GM12878 (cell line): ENCODE measurements around the gene AKAP9. TPM values are rescaled to one million over a fixed set of nuclear protein-coding genes. Genes with fewer than 3 reads are reported as not detected.

Source experiments
- ATAC-seq: fragments of 200-7000 bp; cut with Tn5 transposase; 3 replicates; pipeline ENCODE4 v1.9.1; 2020; ENCODE audit warnings: mild to moderate bottlenecking, moderate library complexity
- BruUV-seq: library from RNA; stranded (reverse); fragments of 400-500 nt; replicated peaks from 2 replicates; lab custom pipeline; 2021; lab: Mats Ljungman, UMichigan
- CTCF ChIA-PET: fragments of 300-600 bp; sonication (Branson Sonifier 250); formaldehyde crosslinking; extraction: SDS; loops from one replicate; lab custom pipeline; 2021; ENCODE audit warnings: inconsistent platforms; lab: Yijun Ruan, JAX
- POLR2A ChIA-PET: fragments of 350-600 bp; formaldehyde crosslinking; extraction: SDS; loops from one replicate; lab custom pipeline; 2021; ENCODE audit warnings: inconsistent platforms; lab: Charles Lee
- RAD21 ChIA-PET: fragments of 300-600 bp; sonication (Branson Sonifier 250); formaldehyde crosslinking; loops from one replicate; lab custom pipeline; 2023; ENCODE audit warnings: antibody characterized with exemption; ENCODE audit not compliant: unreplicated experiment; lab: Charles Lee
- SMC1A ChIA-PET: fragments of 300-600 bp; sonication (Branson Sonifier 250); formaldehyde crosslinking; loops from one replicate; lab custom pipeline; 2023; ENCODE audit not compliant: unreplicated experiment, uncharacterized antibody; lab: Charles Lee
- DNase-seq: peaks from one replicate; pipeline ENCODE4 v3.0.0-alpha.2; 2011; ENCODE audit warnings: low read depth, low spot score
- FAIRE-seq: peaks from 3 replicates; lab custom pipeline; 2011; peaks lifted over from hg19 to GRCh38; lab: Jason Lieb, UNC
- H2AFZ ChIP-seq: 2 replicates; pipeline ENCODE4 v1.6.0; 2011; ENCODE audit warnings: low read depth, low read length, control low read depth; ENCODE audit not compliant: control insufficient read depth
- H3K27ac ChIP-seq: 2 replicates; pipeline ENCODE4 v1.5.1; 2011; ENCODE audit warnings: control low read depth; ENCODE audit not compliant: control insufficient read depth, insufficient read depth
- H3K27me3 ChIP-seq, 2 experiments: replicated peaks in 1 of 2; 2 replicates each; pipeline versions ENCODE4 v1.6.0 to v1.6.1; 2011; ENCODE audit warnings: low read length in 1 of 2; ENCODE audit not compliant: control insufficient read depth in 2 of 2, insufficient read depth in 2 of 2
- H3K36me3 ChIP-seq, 2 experiments: 2 replicates each; pipeline ENCODE4 v1.5.1; 2011; ENCODE audit warnings: low read length in 1 of 2; ENCODE audit not compliant: control insufficient read depth in 2 of 2, insufficient read depth in 2 of 2
- H3K4me1 ChIP-seq: 2 replicates; pipeline ENCODE4 v1.6.1; 2011; ENCODE audit warnings: mild to moderate bottlenecking, low read length, moderate library complexity, mixed read lengths; ENCODE audit not compliant: control insufficient read depth, insufficient read depth
- H3K4me2 ChIP-seq: 2 replicates; pipeline ENCODE4 v1.6.0; 2011; ENCODE audit warnings: control low read depth; ENCODE audit not compliant: control insufficient read depth, insufficient read depth
- H3K4me3 ChIP-seq: fragments of 200-600 bp; sonication (generic); 2 replicates; pipeline ENCODE4 v1.5.1; 2016
- H3K79me2 ChIP-seq: 2 replicates; pipeline ENCODE4 v1.6.0; 2011; ENCODE audit warnings: low read length; ENCODE audit not compliant: control insufficient read depth, insufficient read depth
- H3K9ac ChIP-seq: 2 replicates; pipeline ENCODE4 v1.8.0; 2011; ENCODE audit warnings: low read length, control low read depth, mixed read lengths; ENCODE audit not compliant: control insufficient read depth, insufficient read depth
- H3K9me3 ChIP-seq: replicated peaks from 3 replicates; pipeline ENCODE4 v1.5.1; 2011; ENCODE audit warnings: mild to moderate bottlenecking, low read length; ENCODE audit not compliant: control insufficient read depth, insufficient read depth
- H4K20me1 ChIP-seq: 2 replicates; pipeline ENCODE4 v1.6.0; 2011; ENCODE audit not compliant: control insufficient read depth, insufficient read depth
- KLF5 ChIP-seq: fragments of 450-650 bp; IDR thresholded peaks from 2 replicates; pipeline ENCODE4 v1.6.1; 2014; ENCODE audit warnings: mild to moderate bottlenecking; ENCODE audit not compliant: partially characterized antibody
- LARP7 ChIP-seq: fragments of 450-650 bp; IDR thresholded peaks from 2 replicates; pipeline ENCODE4 v1.6.1; 2017; ENCODE audit warnings: mild to moderate bottlenecking
- MTA3 ChIP-seq: IDR thresholded peaks from 2 replicates; pipeline ENCODE4 v1.6.1; 2012; ENCODE audit warnings: low read length, inconsistent platforms, borderline replicate concordance
- MXI1 ChIP-seq: fragments of 150-350 bp; IDR thresholded peaks from 2 replicates; pipeline ENCODE4 v1.6.1; 2011; ENCODE audit warnings: low read depth, mild to moderate bottlenecking, inconsistent platforms, low read length, improper control_type of control experiment
- NBN ChIP-seq: fragments of 450-650 bp; IDR thresholded peaks from 2 replicates; pipeline ENCODE4 v1.6.1; 2016
- WGBS: methylation state at CpG from one replicate; pipeline ENCODE4 v1.1.6; 2016; ENCODE audit warnings: low lambda C conversion rate; ENCODE audit not compliant: insufficient replicate concordance, insufficient coverage; ENCODE audit errors: missing lambda C conversion rate; 5-methylcytosine and 5-hydroxymethylcytosine counted together
- in situ Hi-C: fragments of 300-500 bp; cut with MboI; formaldehyde crosslinking; loops from 9 replicates; pipeline ENCODE4 v1.14.3; 2018; ENCODE audit warnings: mixed read lengths
- intact Hi-C: fragments of 100-400 bp; cut with micrococcal nuclease; formaldehyde crosslinking; loops from one replicate; pipeline ENCODE4 v1.14.2; 2022; ENCODE audit not compliant: unreplicated experiment
- polyA plus RNA-seq, 11 experiments: library from polyadenylated mRNA; depleted of rRNA in 4 of 11; unstranded in 6 of 11; stranded (reverse) in 5 of 11; fragments of >200 nt; fragmentation: Nextera tagmentation in 4 of 11; fragmentation: Illumina TruSeq in 1 of 11; extraction: Ambion mirVana in 4 of 11; extraction: Trizol in 1 of 11; gene quantifications; 1 replicate in 1 of 11; 2 replicates in 10 of 11; pipeline versions ENCODE4 v1.2.1 to v1.2.3, GENCODE V29; 2011 to 2016; ENCODE audit warnings: inconsistent platforms in 2 of 11, missing spikeins in 2 of 11, low read depth in 1 of 11
- total RNA-seq, 4 experiments: library from RNA; depleted of rRNA in 3 of 4; stranded (reverse); fragments of >200 nt in 3 of 4; fragmentation: Illumina TruSeq in 1 of 4; extraction: Trizol in 1 of 4; gene quantifications; 2 replicates each; pipeline versions ENCODE4 v1.2.1 to v1.2.3, GENCODE V29; 2013 to 2021
- TF ChIP-seq, protein P1 (sequence below): fragments of 450-650 bp; IDR thresholded peaks from 2 replicates; pipeline ENCODE4 v1.6.1; 2017; ENCODE audit warnings: mild to moderate bottlenecking, low read depth, inconsistent platforms; ENCODE audit not compliant: poor library complexity, severe bottlenecking

The AKAP9 gene
- total and polyA plus RNA-seq, 10 of the 15 experiments (the other 5 are each of a cell fraction or from before 2014, with no cell fraction given): 21.1 to 62.8 (median 31.6) TPM

DNA sequence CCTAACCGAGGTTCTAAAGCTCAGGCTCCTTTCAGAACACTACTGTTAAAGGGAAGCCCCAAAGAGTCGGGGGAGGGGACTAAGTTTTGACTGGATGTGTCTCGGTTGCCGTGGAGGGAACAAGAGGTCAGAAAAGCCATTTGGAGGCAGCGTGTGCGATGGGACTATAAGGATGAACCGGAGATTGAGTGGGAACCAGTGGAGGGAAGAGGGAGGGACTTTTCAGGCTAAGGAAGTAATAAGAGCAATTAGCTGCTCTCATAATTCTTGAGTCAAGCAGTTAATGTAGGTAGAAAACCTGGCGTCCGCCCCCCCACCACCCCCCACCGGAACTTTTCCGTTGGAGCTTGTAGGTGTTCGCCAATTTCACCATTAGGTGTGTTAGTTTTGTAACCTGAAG is 491 bp upstream of the AKAP9 start:
- in situ Hi-C loops (no loop called here), intact Hi-C loops (loop anchor here (2.0 to 10.0 kb wide), 4 partner anchors 59 to 647 kb away; partner anchors contain the start of genes CYP51A1, GATAD1 and MTERF1)
- Histone ChIP-seq H3K27ac (peak overlapping the region; percentile 84), H3K4me3 (peak overlapping the region; percentile 98), H4K20me1 (no peaks in the 10 kb centered on the region), H3K36me3 (no peaks in the 10 kb centered on the region), H3K27me3 (no peaks in the 10 kb centered on the region), H3K79me2 (peaks cover 39% of the 10 kb centered on the region), H3K4me2 (peak overlapping the region; percentile 93)
- ChIA-PET SMC1A (interaction anchor here (0.8 to 3.1 kb wide), 13 partner anchors 9 to 507 kb away, joined by 3 to 14 read pairs (median 4); partner anchors contain the start of genes GATAD1 and MTERF1), RAD21 (interaction anchor here (0.6 to 4.2 kb wide), 7 partner anchors 12 to 508 kb away, joined by 3 to 16 read pairs (median 3); partner anchors contain the start of genes ANKIB1, GATAD1, KRIT1 and MTERF1), POLR2A (interaction anchor here (0.6 to 2.0 kb wide), 10 partner anchors 12 to 874 kb away, joined by 3 to 6 read pairs (median 5); partner anchors contain the start of gene CYP51A1), CTCF (interaction anchor here (0.7 to 6.4 kb wide), 11 partner anchors 9 to 507 kb away, joined by 3 to 54 read pairs (median 7); partner anchors contain the start of genes GATAD1 and MTERF1)
- FAIRE-seq (no peak), ATAC-seq (peak; percentile 33)
- TF ChIP-seq KLF5 (peak; percentile 6), MTA3 (peak; percentile 56; the same call in 1 of the 2 replicates), LARP7 (no peak), NBN (0 out of 2 replicates have a peak, but pooled peaks have one; percentile 8), MXI1 (no peak)
- TF ChIP-seq, protein P1, sequence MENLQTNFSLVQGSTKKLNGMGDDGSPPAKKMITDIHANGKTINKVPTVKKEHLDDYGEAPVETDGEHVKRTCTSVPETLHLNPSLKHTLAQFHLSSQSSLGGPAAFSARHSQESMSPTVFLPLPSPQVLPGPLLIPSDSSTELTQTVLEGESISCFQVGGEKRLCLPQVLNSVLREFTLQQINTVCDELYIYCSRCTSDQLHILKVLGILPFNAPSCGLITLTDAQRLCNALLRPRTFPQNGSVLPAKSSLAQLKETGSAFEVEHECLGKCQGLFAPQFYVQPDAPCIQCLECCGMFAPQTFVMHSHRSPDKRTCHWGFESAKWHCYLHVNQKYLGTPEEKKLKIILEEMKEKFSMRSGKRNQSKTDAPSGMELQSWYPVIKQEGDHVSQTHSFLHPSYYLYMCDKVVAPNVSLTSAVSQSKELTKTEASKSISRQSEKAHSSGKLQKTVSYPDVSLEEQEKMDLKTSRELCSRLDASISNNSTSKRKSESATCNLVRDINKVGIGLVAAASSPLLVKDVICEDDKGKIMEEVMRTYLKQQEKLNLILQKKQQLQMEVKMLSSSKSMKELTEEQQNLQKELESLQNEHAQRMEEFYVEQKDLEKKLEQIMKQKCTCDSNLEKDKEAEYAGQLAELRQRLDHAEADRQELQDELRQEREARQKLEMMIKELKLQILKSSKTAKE: peak; percentile 32
- TF ChIP-seq, all 136 proteins: peak for 4
- BruUV-seq: TSS peak; percentile 97
- 0% methylated on average over 12 of the region's 12 CpGs for WGBS
- Histone ChIP-seq H3K4me1 (peaks cover 5% of the 10 kb centered on the region; the same call in 1 of the 2 replicates), H3K9ac (peak overlapping the region; percentile 81), H2AFZ (peak overlapping the region; percentile 97), H3K9me3 (no peaks in the 10 kb centered on the region)
- DNase-seq: no peak
